HS-5 (cell line): Measurements from ENCODE around the gene ABLIM2.

Experiments
- DNase-seq: peaks from one replicate; pipeline ENCODE4 v3.0.0-alpha.2; 2012; ENCODE audit warnings: low read depth

ABLIM2 gene

DNA sequence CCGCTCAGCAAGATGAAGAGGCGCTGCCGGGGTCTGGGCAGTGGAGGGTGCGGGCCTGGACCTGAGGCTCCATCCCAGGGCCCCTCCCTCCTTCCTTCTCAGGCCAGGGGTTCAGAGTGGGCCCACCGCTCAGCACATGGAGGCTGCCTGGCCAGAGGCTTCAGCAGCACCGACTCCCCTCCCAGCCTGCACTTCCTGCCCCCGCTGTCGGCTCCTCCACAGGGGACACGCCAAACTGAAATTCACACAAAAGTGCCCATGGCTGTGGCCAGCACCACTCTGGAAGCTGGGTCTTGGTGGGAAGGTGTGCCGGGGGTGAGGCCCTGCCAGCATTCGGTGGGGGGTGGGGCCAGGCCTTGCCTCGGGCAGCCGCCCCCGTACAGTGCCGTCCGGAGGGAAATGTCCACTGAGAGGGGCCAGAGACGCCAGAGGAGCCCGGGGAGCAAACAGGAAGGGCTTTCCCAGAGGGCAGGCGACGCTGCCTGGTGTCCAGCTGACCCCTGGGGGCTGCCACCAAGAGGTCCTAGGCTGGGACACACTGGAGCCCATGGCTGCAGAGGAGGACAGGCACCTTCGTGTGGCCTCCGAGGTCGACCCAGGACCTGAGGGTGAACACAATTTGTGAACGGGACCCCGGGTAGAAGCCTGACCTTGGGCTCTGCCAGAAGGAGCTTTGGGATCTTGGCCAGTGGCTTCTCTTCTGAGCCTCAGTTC is 134.4 kb downstream of the ABLIM2 start:
- DNase-seq, result no peak

DNA sequence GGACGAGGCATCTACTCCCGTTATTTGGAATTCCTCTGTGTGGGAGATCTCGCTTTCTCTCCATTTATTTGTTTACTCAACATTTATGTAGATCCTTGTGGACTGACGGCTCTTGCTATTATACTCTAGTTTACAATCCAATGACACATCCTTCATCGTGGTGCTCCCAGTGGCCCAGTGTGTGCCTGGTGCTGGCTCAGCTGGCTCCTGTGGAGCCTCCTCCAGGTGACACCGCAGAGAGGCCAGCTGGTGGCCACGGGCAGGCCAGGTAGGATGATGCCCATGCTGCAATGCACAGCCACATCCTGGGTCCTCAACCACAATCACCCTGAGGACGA is 134.9 kb downstream of the ABLIM2 start:
- no peak for DNase-seq

DNA sequence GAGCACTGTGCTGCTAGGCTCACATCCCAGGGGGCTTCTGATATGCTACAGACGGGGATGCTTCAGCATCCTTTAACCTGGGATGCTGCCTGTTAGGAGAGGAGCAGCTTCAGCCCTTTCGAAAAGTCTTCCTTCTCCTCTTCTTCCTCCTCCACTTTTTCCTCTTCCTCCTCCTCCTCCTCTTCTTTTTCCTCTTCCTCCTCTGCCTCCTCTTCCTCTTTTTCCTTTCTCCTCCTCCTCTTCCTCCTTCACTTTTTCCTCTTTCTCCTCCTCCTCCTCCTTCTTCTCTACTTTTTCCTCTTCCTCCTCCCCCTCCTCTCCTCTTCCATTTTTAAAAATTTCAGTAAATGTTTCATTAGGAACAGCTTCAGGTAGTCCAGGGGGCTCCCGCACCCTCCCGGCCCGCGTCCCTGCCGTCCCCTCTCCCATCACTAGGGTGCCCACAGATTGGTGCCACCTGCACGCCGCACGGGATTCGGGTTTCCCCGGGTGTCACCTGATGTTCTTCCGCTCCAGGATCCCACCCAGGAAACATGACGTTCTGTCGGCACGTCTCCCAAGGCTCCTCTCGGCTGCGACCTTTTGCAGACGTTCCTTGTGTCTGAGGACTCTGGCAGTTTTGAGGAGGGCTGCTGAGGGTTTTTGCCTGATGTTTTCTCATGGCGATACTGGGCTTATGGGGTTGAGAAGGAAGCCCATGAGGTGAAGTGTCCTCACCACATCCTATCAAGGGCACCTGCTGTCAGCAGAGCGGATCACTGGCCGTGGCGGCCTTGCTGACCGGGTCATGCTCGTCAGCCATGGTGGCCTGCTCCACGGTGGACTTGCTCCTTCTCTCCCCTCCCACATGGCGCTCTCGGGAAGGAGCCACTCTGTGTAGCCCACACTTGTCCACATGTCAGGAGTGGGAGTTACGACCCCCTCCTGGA is 135.6 kb downstream of the ABLIM2 start:
- no peak for DNase-seq

DNA sequence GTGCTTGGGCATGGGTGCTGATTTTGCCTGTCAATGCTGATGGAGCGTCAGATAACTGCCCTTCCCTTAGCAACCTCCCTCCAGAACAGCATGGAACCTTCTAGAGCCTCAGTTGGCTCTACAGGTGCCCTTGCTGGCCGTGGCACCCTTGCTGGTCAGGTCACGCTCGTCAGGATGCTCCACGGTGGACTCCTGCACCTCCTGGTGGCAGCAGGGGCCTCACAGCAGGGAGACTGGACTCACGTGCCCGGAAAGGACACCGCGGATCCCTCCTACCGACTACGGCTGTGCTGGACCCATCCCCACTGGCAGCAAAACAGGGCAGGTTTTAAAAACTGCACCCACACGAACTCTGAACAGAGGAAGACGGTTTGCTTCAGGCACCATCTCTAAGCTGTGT is 136.8 kb downstream of the ABLIM2 start:
- DNase-seq, result no peak

DNA sequence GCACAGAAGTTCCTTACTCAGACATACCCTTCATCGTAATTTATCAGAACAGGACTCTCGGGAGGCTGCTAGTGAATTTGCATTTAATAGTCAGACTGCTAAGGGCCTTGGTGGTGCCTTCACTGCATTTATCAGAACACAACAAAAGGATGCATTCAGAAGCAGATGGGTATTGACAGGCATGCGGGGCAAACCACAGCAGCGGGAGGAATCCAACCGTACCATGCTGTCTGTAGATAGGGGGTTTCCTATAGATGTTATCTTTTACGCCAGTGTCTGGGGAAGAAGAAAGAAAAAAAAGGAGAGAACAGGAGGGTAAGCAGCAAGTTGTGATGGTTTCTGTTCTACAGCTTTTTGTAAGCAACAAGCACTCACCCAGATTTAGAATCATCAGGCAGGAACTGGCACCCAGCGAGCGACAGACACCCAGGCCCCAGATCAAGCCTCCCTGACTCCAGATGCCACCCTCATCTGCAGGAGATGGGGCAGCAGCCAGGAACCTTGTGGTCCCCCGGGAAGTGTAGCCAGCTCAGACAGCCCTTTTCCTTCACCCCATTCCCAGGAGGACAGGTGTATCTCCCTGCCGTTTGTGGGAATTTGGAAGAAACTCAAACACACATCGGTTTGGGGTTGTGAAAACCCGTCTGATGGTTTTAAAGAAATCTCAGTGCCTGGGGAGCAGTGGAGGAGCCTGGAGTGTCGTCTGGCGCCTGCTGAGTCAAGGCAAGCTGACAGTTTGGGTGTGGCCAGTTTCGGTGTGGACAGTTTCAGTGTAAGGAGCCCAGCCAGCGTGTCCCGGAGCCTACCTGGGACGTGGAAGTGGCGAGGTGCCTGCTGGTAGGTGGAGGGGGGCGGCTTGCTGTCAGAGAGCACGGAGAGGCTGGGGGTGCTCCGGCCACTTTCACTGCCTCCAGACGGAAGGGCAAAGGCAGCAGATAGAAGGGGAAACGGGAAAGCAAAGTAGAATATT is 138.9 kb downstream of the ABLIM2 start:
- DNase-seq, result no peak

DNA sequence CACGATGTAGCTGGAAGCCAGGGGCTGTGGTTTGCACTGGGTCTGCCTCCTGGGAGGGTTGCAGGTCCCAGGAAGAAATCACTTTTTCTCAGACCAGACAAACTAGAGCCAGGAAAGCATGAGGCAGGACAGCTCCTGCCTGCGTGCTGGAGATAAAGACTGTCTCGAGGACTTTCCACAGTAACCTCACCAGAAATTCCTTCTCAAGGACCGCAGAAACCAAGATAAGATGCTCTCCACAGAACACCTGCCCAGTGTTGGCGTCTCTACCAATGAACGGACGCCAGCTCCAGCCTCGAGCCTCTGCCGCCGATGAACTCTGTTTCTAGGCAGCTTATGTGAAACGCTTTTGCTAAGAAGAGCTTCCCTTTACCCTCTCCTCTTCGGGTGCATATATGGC is 142.1 kb downstream of the ABLIM2 start:
- DNase-seq, result no peak

DNA sequence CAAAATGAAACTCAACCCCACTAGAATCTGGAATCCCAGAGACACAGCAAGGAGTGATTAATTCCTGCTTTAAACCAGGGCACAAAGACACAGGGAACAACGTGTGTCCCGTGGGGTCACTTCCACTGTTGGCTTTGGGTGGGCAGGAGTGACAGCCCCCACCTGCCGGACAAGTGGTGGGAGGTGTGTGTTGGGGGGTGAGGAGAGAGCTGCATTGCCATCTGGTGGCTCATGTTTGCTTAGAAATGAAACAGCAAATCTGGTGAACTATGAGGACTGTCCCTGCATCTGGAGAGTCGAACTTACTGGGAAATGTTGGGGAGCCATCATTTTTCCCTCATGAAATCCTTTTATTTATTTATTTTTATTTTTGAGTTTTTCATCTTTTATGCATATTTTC is 143.1 kb downstream of the ABLIM2 start:
- no peak for DNase-seq

DNA sequence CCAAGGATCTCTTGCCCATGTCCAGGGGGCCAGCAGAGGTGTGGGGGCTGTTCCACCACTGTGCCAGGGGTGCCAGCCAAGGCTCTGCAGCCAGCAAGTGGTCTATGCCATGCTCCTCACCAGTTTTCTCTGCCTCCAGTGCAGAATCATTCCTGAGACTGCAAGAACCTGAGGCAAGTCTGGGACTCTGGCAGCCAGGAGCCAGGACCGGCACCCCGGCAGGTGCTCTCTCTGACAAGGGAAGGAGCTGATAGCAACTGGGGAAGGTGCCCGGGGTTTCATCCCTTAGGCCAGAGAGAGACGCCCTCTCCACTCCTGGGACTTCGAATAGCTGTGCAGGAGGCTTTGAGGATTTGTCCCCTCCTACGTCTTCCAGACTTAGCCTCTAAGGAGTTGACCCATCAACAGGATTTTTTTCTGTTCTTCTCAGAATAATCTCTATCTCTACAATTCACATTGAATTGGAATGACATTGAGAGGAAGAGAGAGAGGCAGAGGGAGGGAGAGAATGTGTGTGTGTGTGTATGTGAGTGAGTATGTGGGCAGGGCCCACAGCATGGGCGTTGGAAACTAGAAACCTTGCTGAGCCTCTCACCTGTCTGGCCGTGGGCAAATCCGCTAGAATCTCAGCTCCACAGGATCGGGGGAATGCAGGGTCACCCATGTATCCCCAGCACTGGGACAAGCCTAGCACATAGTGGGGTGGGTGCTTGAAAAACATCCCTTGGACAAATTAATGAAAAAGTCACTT is 144.5 kb downstream of the ABLIM2 start:
- DNase-seq, result no peak

DNA sequence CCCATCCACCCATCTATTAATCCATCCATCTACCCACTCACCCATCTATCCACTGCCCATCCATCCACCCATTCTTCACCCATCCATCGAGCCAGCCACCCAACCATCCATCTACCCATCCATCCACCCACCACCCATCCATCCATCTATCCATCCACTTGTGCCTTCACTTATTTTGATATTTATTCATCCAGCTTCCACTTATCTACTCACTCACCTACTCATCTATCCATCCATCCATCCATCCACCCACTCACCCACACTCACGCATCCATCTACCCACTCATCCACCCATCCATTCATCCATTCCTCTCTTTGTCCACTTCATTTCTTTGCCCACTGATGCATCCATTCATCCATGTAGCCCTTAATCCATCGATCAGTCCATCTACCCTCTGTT is 146.1 kb downstream of the ABLIM2 start:
- no peak for DNase-seq

DNA sequence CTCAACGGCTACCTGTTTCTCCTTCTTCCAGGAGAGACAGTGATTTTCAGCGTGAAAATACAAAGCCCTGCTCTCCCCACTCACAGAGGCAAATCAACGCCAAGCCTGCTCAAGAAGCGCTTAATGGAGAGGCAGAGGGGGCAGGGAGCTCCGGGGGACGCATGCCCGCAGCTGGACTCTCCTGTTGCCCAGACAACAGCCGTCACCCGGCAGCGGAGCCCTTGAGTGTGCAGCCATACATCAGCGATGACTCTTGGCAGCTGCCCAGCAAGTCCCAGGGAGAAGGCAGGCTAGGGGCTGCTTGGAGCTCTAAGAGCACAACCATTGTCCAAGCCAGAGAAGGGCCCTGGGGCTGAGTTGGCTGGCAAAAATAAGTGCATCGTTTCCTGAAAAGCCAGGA is 148.0 kb downstream of the ABLIM2 start:
- DNase-seq, result no peak

DNA sequence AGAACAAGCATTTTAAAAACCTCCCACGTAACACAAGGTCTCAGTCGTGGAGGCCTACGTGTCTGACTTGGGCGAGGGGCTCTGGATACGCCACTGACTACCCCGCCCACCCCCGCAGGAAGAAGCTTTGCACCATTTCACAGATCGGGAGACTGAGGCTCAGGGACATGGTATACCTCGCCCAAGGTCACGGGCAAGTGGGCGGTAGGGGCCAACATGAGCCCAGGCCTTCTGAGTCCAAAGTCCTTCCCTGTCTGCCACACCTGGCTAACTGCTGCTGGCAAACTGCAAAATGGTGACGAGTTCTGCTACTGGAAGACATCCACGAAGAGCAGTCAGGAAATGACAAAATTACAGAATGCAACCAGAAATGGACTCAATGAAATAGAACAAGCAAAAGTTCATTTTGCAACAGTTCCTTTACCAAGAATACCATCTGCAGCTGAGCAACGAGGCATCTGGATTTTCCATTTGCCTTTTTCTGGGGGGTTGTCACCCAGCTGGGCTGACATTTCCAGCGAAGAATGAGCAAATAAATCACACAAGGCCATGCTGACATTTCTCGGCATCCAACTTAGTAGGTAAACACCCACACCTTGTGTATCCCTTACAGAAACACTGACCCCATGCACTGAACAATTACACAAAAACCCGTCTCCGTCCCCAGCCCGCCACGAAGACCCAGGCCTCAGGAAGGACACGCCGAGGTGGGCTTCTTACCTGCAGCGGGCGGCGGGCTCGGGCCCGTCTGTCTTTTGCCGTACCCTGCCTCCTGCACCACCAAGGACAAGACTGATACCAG is 148.7 kb downstream of the ABLIM2 start:
- no peak for DNase-seq

DNA sequence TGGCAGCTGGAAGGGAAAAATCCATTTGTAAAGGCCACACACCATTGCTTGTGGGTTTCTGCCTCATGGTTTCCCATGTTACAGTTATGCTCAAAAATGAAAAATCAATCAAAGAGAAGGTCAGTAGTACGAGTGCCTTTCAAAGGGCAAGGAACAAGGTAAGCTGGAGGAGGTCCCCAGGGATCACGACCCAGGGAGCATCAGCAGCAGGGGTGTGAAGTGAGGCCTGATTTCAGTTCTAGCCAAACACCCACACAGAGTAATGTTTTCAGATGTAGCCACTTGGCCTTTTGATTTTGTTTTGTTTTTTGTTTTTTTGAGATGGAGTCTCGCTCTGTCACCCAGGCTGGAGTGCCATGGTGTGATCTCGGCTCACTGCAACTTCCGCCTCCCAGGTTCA is 149.5 kb downstream of the ABLIM2 start:
- no peak for DNase-seq

DNA sequence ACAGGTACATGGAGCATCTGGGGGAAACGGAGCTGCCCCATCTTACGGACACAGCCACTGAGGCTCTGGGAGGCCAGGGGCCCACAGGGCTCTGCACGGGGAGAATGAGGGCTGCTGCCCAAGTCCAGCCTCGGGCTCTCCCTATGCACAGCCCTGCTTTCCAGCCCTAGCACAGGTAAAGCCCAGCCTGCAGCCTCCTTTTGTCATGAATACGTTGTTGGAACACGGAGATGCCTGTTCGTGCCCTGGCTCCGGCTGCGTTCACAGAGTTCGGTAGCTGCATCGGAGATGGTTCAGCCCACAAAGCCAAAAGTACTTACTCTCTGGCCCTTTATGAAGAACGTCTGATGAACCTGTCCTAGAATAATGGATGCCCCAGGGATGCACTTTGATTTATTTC is 150.2 kb downstream of the ABLIM2 start:
- DNase-seq, result no peak

DNA sequence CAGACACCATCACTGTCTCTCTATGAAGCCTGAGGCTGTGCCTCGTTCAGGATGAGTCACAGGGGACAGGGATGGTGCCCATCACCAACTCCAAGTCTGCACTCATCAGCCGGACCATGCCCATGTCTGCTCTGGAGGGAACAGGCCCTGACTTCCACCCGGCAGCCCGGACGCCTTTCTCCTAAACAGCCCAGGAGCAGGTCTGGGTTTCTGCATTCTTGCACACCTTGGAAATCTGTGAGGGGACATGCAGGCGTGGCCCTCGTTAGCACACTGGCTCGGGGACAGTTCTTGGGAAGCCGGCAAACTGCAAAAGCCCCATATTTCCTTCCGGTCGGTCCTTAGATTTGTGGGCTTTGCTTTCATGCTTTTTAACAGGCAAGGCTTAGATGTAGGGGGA is 151.0 kb downstream of the ABLIM2 start:
- no peak for DNase-seq

DNA sequence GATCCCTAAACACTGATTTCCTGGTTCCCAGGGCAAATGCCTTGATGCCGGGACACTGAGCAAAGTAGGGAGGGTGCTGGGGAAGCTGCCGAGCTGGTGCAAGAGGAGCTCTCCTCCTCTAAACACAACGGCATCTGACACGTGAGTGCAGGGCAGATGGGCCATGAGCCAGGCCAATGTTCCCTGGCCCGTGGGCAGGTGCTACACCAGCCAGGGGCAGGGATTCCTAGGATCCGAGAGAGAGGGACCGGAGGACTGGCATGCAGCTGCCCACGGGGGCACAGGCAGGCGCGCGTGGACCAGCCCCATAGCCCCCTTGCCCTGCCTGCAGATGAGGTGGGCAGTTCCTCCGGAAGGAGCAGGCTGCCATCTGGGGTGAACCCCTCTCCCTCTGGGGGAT is 152.1 kb downstream of the ABLIM2 start:
- DNase-seq, result no peak

DNA sequence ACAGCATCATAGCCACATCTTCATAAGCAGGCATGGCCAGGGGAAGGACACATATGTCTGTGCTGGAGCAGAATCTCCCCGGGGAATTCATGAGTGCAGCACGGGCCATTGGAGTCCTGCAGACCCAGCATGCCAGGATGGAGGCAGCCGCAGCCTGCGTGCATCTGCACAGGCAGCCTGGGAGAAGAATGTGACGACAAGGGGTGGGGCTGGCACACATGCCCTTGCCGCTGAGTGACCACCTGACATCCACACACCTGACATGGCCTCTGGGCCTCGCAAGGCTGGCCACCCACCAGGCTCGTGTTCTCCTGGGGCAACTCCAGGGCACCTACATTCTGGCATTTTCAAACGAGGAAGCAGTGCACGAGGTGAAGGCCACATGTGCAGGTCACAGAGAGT is 152.8 kb downstream of the ABLIM2 start:
- no peak for DNase-seq

DNA sequence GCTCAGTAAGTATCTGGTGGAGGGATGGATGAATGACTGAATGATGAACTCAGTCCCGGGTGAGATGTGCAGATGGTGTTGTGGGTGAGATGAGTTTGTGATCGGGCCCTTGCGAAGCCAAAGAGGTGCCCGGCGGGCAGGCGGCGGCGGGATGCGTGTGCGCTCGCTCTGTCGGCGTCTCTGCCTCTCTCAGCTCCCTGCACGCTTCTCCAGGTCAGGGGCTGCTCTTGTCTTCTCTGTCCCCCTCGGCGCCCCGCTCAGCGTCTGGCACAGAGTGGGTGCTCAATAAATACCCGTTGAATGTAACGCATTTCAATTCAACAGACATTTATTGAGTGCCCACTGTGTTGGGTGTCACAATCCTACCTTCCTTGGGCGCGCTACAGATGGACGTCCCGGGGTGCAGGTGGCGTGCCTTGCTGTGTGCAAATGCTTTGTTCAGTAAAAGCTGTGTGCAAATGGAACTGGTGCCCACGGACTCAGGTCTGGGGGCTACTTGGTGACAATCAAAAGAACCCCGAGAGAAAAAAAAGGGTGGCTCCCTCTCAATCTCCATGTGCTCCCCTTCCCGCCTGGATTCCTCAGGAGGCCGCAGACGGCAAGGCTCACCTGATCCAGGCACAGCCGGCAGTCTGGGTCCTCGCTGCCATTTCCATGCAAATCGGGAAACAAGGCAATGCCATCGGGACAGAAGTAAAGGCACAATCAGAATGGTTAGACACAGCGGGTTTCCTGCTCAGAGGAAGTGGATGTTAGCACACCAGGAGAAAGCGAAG is 153.4 kb downstream of the ABLIM2 start:
- no peak for DNase-seq

DNA sequence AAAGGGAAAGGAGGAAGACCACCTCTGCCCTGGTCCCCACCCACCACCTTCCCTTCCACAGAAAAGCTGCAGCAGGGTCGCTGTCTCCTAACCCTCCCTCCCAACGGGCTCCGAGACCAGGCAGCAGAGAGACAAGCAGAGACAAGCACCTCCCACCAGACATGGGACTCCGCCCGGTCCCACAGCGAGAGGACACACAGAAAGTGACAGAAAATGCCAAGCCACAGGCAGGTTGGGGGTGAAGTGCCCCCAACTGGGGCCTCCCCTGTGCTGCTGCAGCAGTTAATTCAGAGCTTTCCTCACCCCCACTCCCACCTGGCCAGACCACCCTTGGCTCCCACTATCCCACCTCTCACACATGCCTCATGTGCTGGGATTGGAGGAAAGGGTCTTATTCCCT is 154.5 kb downstream of the ABLIM2 start:
- DNase-seq, result no peak

DNA sequence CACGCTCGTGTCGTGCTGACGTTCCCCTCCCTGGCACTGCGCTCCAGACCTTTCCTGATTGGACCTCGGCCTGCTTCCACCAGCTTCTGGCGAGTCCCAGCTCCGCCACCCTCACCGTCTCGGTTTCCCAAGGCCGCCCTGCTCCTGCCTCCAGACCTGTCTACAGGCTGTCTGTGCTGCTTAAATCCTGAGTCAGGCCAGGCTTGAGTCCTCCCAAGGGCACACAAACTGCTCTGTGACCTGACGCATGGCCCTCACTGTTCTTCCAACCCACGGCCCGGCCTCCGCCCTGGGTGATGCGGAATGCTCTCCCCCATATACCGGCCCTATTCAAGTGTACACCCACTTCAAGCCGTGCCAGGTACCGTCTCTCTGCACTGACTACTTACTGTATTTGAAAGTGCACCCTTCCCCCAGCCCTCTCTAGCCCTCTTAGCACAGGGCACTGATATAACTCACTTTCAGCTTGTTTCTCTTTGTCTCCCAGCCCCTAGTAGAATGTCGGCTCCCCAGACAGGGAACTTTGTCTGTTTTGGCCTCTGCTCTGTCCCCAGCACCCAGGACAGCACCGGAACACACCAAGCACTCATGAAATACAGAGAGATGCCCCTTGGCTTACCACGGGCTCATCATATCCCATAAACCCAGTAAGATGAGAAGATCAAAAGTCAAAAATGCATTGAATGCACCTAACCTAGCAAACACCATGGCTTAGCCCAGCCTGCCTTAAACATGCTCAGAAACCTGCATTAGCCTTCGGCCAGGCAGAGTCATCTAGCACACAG is 155.9 kb downstream of the ABLIM2 start:
- no peak for DNase-seq
